HG03103 (cell line): ENCODE data around the gene PIP5KL1.

Source experiments
- ATAC-seq: cut with Tn5 transposase; IDR thresholded peaks from one replicate; pipeline ENCODE4 v1.9.1; 2021; ENCODE audit warnings: low read depth; ENCODE audit not compliant: unreplicated experiment

PIP5KL1 gene

GRCh38 chr9:127917603-127918002 is 13.0 kb downstream of the PIP5KL1 start:
- no peak for ATAC-seq

DNA sequence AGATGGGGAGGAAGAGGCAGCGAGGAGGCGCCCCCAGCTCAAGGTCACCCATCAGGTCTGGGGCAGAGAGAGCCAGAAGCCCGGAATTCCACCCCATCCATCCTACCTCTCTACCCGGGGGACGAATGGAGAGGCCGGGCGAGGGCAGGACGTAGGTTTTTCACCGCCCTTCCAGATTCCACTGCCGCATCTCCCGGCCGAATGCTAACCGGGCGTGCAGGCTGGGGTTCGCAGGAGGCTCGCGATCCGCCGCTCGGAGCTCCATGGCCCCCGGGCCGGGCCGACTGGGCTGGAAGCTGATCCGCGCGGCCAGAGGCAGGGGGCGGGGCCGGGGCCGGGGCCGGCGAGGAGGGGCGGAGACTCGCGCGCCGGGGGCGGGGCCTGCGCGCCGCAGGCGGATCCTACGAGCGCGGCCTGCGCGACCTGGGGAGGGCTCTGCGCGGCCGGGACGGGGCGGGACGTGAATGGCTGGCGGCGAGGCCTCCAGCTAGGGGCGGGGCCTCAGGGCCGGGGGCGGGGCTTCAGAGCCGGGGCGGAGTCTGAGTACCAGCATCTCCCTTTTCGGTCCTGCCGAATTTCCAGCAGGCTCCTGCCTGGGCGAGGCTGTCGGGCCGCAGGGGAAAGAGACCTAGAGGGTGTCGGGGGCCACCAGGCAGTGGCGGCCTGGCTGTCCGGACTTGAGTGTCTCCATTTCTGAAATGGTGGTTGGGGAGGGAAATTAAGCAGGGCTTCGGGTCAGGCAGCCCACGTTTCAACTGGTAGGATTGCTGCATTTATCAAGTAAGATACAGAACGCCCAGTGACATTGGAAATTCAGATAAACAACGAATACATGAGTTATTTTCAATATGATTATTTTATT is 13.6 kb downstream of the PIP5KL1 start, which contains the start of gene ST6GALNAC4:
Gene ST6GALNAC4 (minus strand): TSS at position 322 of the 862 bp plus-strand sequence. CDS start 622 bp downstream, outside the sequence.
- ATAC-seq: peak; percentile 60

DNA sequence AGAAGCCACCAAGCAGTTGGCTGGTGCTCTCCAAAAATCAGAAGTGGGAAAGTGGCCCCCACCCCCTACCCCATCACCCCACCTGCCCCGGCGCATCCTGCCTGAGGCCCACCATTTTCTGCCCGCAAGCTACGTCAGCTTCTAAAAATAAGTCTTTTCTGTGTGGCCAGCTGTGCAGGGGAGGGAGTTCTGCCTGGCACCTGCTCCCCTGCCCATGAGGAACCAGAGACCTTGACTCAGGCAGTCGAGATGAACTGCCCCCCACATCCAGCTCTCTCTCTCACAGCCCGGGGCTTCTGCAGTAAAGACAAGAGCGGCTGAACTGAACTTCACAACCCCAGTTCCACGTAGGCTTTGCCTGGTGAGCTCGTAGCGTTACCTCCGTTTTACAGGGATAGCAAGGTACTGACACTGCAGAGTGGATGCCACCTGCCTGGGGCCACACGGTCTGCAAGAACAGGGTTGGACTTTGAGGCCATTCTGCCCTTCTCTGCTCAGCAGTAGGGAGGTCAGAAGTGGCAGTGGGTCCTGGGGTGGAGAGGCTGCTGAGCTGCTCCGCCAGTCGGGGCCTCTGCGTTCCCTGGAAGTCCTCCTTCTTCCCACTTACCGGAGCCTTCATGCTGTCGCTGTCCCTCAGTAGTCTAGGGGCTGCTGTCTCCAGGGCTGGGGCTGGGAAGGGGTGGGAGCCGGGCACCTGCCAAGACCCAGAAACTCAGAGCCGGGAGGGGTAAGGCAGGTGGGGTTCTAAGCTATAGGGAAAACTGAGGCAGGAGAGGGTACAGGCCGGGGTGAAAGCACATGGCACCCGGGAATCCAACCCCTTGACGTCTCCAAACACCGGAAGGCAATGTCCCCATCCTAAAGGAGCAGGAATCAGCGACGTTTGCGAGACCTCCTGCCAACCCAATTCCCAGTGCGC is 14.5 kb downstream of the PIP5KL1 start:
- ATAC-seq: no peak

DNA sequence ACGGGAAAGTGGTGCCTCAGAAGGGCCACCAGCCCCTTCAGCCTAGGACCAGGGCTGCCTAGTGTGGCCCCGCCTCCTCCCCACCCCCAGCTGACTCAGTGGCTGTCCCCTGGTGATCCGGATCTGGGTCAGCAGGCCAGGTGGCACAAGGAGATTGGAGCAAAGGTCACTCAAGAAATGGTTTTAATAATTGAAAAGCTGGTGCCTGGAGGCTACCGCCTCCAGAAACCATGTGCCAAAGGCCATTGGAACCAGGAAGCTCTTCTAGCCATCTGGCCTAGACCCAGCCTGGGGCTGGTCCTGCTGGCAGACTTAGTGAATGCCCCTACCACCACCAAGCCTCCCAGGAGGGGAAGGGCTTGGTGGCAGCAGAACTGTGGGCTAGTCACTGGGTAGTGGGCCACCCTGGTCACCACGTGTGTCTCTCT is 15.2 kb downstream of the PIP5KL1 start:
- ATAC-seq: no peak

DNA sequence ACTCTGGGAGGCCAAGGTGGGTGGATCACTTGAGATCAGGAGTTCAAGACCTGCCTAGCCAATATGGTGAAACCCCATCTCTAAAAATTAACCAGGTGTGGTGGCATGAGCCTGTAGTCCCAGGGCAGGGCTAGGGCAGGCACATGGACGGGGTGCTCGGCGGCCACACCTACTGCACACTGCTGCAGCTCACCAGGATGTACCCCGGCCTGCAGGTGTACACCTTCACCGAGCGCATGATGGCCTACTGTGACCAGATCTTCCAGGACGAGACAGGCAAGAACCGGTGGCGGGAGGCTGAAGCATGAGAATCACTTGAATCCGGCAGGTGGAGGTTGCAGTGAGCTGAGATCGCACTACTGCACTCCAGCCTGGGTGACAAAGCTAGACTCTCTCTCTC is 16.9 kb downstream of the PIP5KL1 start:
- ATAC-seq: no peak

- ATAC-seq: no peak
Measured at GRCh38 chr9:127912882-127913281, 17.7 kb downstream of the PIP5KL1 start.

DNA sequence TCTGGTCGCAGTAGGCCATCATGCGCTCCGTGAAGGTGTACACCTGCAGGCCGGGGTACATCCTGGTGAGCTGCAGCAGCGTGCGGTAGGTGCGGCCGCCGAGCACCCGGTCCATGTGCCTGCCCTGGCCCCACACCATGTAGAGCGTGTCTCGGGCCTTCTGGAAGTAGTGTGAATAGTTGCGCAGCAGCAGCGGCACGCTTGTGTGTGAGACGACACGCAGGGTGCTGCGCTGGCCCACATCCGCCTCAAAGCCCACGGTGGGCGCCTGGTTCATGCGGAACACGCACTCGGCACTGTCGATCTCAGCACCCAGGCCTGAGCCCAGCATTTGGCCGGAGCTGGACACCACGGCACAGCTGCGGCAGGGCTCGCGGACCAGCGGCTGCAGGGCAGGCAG is 18.3 kb downstream of the PIP5KL1 start:
- no peak for ATAC-seq

GRCh38 chr9:127910613-127911205 is 19.9 kb downstream of the PIP5KL1 start:
- no peak for ATAC-seq

- ATAC-seq: no peak
Measured at GRCh38 chr9:127909839-127910273, 20.7 kb downstream of the PIP5KL1 start.

DNA sequence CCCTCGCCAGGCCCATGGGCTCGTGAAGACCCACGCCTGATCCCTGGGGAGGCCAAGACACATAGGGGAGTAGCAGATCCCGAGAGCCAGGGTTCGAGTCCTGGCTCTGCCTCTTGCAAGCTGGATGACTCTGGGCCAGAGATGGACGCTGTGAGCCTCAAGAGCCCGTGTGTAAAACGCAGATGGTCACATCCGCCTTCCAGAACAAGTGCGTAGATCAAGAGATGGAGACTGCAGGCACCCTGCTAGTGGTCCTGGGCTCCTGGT is 22.0 kb downstream of the PIP5KL1 start:
- no peak for ATAC-seq

- no peak for ATAC-seq
Measured at GRCh38 chr9:127907867-127908659, 22.5 kb downstream of the PIP5KL1 start.

DNA sequence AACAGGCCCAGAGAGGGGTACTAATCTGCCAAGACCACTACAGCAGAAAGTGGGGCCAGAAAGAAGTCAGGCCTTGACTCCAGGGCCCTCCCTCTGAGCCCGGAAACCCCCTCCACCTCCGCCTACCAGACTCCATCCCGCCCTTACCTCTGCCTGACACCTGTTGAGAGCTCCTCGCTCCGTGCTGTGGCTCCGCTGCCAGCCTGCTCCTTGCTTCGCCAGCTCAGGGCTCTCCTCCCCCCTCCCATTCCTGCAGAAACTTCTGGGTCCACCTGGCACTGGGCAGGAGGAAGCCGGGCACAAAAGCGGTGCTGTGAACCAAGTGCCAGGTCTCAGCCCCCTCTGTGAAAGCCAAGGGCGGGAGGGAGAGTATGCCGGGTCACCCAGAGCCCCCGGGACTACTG is 24.8 kb downstream of the PIP5KL1 start:
- ATAC-seq: no peak

- ATAC-seq: no peak
Measured at GRCh38 chr9:127905004-127905728, 25.4 kb downstream of the PIP5KL1 start.

- no peak for ATAC-seq
Measured at GRCh38 chr9:127904561-127905003, 26.0 kb downstream of the PIP5KL1 start.

- no peak for ATAC-seq
Measured at GRCh38 chr9:127903557-127904475, 26.8 kb downstream of the PIP5KL1 start.

DNA sequence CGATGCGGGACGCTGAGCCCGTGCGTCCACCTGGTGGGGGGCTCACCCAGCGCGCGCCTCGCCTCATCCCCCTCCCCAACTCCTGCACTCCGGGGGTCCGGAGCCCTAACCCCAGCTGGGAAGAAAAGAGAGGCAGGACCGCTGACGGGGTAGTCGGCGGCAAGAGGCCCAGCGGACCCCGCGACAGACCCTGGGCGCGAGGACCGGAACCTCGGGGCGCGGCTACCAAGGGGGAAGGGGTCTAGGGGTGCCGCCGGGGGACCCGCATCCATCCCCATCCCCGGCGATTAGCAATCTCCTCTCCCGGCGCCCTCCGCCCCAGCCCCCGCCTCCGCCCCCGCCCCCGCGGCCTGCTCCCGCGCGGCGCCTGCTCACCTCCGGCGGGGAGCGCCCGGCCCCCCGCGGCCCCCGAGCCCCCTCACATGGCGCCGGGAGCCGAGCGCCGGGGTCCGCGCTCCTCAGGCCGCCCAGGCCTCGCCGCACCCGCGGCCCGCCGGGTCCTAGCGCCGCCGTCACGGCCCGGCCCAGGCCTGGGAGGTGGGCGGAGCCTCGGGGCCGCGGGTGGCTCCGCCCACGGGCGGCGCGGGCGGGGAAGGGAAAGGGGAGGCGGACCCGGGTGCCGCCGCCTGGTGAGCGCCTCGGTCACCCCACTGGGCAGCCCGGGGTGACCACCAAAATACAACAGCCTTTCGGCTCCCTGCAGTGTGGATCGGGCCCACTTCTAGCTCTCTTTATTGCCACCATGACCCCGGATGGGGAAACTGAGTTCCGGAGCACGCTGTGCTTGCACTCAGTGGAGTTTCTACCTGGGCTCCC is 31.2 kb downstream of the PIP5KL1 start, which contains the start of gene ST6GALNAC6:
Gene ST6GALNAC6 (minus strand): TSS at position 476 of the 816 bp plus-strand sequence. CDS start 1,622 bp downstream, outside the sequence.
- ATAC-seq: no peak

DNA sequence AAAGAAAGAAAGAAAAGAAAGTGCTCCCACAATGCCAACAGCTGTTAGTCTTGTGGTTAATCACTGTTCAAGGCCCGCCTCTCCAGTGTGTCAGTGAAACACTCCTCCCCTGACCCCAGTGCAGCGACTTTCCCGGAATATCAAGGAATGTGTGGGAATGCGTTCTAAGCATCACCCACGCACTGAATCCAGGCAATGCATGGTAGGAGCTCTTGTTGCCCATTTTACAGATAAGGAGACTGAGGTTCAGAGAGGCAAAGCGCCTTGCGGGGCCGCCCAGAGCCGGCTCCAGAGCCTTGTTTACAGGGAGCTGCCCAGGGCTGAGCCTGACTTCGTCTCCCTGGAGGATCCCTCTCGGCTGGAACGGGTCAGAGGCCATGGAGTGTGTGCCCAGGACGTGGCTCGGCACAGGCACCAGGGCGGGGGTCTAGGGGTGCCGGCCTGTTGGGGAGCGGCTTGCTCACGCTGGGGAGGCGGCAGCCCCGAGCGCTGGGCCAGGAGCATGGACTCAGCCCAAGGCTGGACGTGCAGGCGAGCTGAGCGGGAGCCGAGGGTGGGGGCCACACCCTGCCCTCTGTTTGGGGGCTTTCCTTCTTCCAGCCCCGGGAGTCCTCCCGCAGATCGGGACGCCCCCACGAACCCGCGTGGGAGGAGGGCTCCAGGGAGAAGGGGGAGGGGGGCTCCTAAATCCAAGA is 32.0 kb downstream of the PIP5KL1 start:
- ATAC-seq: no peak
